Peyer's patch (tissue), 4 donors: ENCODE data around the gene NUMBL.

Experiments used
- CTCF ChIP-seq, 6 experiments: fragments of 450-650 bp in 4 of 6; fragments of 200-600 bp in 2 of 6; sonication (generic) in 1 of 6; IDR thresholded peaks; one replicate each; pipeline ENCODE4 v1.5.1; 2017 to 2019; ENCODE audit warnings: antibody characterized with exemption in 6 of 6, mild to moderate bottlenecking in 3 of 6, moderate library complexity in 1 of 6
- POLR2A ChIP-seq, 2 donors: fragments of 450-650 bp; IDR thresholded peaks; one replicate each; pipeline ENCODE4 v1.5.1; 2017; ENCODE audit warnings: antibody characterized with exemption in 2 of 2, mild to moderate bottlenecking in 2 of 2, moderate library complexity in 2 of 2

GRCh38 chr19:40723661-40724254 is 33.3 kb upstream of the NUMBL start:
- TF ChIP-seq CTCF (IDR thresholded peaks at IDR 0.05) (no peak), POLR2A (IDR thresholded peaks at IDR 0.05) (no peak)
